Gastroesophageal sphincter (tissue), 4 donors: ENCODE measurements around the gene PPAN. TPM values are rescaled to one million over a fixed set of nuclear protein-coding genes. Genes with fewer than 3 reads are reported as not detected.

Experiments
- ATAC-seq: fragments of 150-250 bp; one replicate; pipeline ENCODE4 v1.9.1; 2016; ENCODE audit warnings: mild to moderate bottlenecking, moderate library complexity
- H3K27ac ChIP-seq, 4 donors: fragments of 200-600 bp; sonication (generic) in 3 of 4; 1 replicate in 3 of 4; 2 replicates in 1 of 4; pipeline ENCODE4 v1.5.1; 2016 to 2019
- H3K27me3 ChIP-seq: fragments of 200-600 bp; sonication (generic); one replicate; pipeline ENCODE4 v1.5.1; 2019
- H3K36me3 ChIP-seq, 2 donors: fragments of 200-600 bp; sonication (generic); one replicate each; pipeline ENCODE4 v1.5.1; 2019; ENCODE audit warnings: control low read depth in 1 of 2
- H3K4me1 ChIP-seq, 3 donors: fragments of 200-600 bp; sonication (generic); 1 replicate in 2 of 3; 2 replicates in 1 of 3; pipeline ENCODE4 v1.5.1; 2016 to 2019; ENCODE audit warnings: control low read depth in 2 of 3
- H3K4me3 ChIP-seq, 2 donors: fragments of 200-600 bp; sonication (generic); one replicate each; pipeline ENCODE4 v1.5.1; 2019; ENCODE audit warnings: mild to moderate bottlenecking in 1 of 2, moderate library complexity in 1 of 2
- H3K9me3 ChIP-seq, 3 donors: fragments of 200-600 bp; sonication (generic); one replicate each; pipeline ENCODE4 v1.5.1; 2017 to 2019; ENCODE audit warnings: control low read depth in 2 of 3
- CTCF ChIP-seq, 4 experiments: fragments of 200-600 bp in 2 of 4; fragments of 450-650 bp in 2 of 4; sonication (generic) in 1 of 4; IDR thresholded peaks; one replicate each; pipeline ENCODE4 v1.5.1; 2017 to 2019; ENCODE audit warnings: antibody characterized with exemption in 4 of 4, mild to moderate bottlenecking in 2 of 4, moderate library complexity in 2 of 4
- EP300 ChIP-seq: sonication (generic); formaldehyde crosslinking; IDR thresholded peaks from one replicate; pipeline ENCODE4 v1.6.1; 2017; ENCODE audit warnings: antibody characterized with exemption, mild to moderate bottlenecking
- POLR2A ChIP-seq, 2 donors: fragments of 450-650 bp; IDR thresholded peaks; one replicate each; pipeline ENCODE4 v1.6.1; 2017; ENCODE audit warnings: antibody characterized with exemption in 2 of 2, mild to moderate bottlenecking in 2 of 2, moderate library complexity in 1 of 2
- POLR2AphosphoS5 ChIP-seq: sonication (generic); formaldehyde crosslinking; IDR thresholded peaks from one replicate; pipeline ENCODE4 v1.6.1; 2017; ENCODE audit warnings: antibody characterized with exemption
- WGBS, 2 donors: methylation state at CpG; one replicate each; pipeline ENCODE4 v1.1.5; 2018; ENCODE audit warnings: low coverage in 1 of 2; 5-methylcytosine and 5-hydroxymethylcytosine counted together
- total RNA-seq, 4 donors: library from RNA; depleted of rRNA; stranded (reverse); fragments of >200 nt; gene quantifications; one replicate each; pipeline ENCODE4 v1.1.0, GENCODE V29; 2016

The PPAN gene
- total RNA-seq, 4 donors from 2014 or later = 22.7 to 40.3 (median 31.5) TPM

GRCh38 chr19:10141479-10141878 is 35.3 kb downstream of the PPAN start:
- Histone ChIP-seq H3K36me3 (peaks cover 0 to 100% of the 10 kb centered on the region in 2 donors), H3K4me1 (no peaks in the 10 kb centered on the region), H3K27ac (no peak overlapping the region), H3K27me3 (no peaks in the 10 kb centered on the region), H3K9me3 (no peaks in the 10 kb centered on the region), H3K4me3 (no peak overlapping the region)
- no peak for ATAC-seq
- 92 to 95% methylated on average over 5 to 10 of the region's 13 CpGs for whole genome bisulfite sequencing, 2 donors
- TF ChIP-seq POLR2A (IDR thresholded peaks at IDR 0.05) = no peak
- TF ChIP-seq POLR2AphosphoS5 = no peak
- TF ChIP-seq CTCF (IDR thresholded peaks at IDR 0.05) = no peak
- no peak for TF ChIP-seq EP300

GRCh38 chr19:10141973-10142372 is 35.8 kb downstream of the PPAN start:
- H3K9me3 ChIP-seq = no peaks in the 10 kb centered on the region
- H3K36me3 ChIP-seq = peaks cover 0 to 100% of the 10 kb centered on the region in 2 donors
- no peaks in the 10 kb centered on the region for H3K27me3 ChIP-seq
- ATAC-seq = no peak
- H3K4me1 ChIP-seq = no peaks in the 10 kb centered on the region
- H3K4me3 ChIP-seq = no peak overlapping the region
- H3K27ac ChIP-seq = no peak overlapping the region
- TF ChIP-seq EP300 = no peak
- no peak for TF ChIP-seq CTCF (IDR thresholded peaks at IDR 0.05)
- no peak for TF ChIP-seq POLR2AphosphoS5
- no peak for TF ChIP-seq POLR2A (IDR thresholded peaks at IDR 0.05)
- WGBS, 2 donors = no CpG with 5 or more reads among the region's 18 CpGs

- WGBS, 2 donors = 90 to 93% methylated on average over 8 to 9 of the region's 15 CpGs
Measured at GRCh38 chr19:10142701-10143375, 36.7 kb downstream of the PPAN start.

GRCh38 chr19:10143681-10144080 is 37.5 kb downstream of the PPAN start:
- 76 to 100% methylated on average over 4 of the region's 11 CpGs for WGBS, 2 donors
- H3K36me3 ChIP-seq = peaks cover 0 to 100% of the 10 kb centered on the region in 2 donors

More at GRCh38 chr19:10142701-10143375, 36.7 kb downstream of the PPAN start:
- Histone ChIP-seq H3K27me3 (no peaks in the 10 kb centered on the region), H3K36me3 (peaks cover 0 to 100% of the 10 kb centered on the region in 2 donors), H3K4me3 (no peak overlapping the region), H3K27ac (no peak overlapping the region), H3K4me1 (no peaks in the 10 kb centered on the region), H3K9me3 (no peaks in the 10 kb centered on the region)
- TF ChIP-seq POLR2A (IDR thresholded peaks at IDR 0.05) (no peak), POLR2AphosphoS5 (no peak), EP300 (no peak), CTCF (IDR thresholded peaks at IDR 0.05) (no peak)
- ATAC-seq = no peak

More at GRCh38 chr19:10143681-10144080, 37.5 kb downstream of the PPAN start:
- no peak for ATAC-seq
- TF ChIP-seq POLR2A (IDR thresholded peaks at IDR 0.05) (no peak), EP300 (no peak), CTCF (IDR thresholded peaks at IDR 0.05) (no peak), POLR2AphosphoS5 (no peak)
- no peak overlapping the region for H3K4me3 ChIP-seq
- no peak overlapping the region for H3K27ac ChIP-seq
- H3K27me3 ChIP-seq = no peaks in the 10 kb centered on the region
- no peaks in the 10 kb centered on the region for H3K9me3 ChIP-seq
- no peaks in the 10 kb centered on the region for H3K4me1 ChIP-seq
